ENCODE data around the gene CDH23. TPM values are rescaled to one million over a fixed set of nuclear protein-coding genes. Genes with fewer than 3 reads are reported as not detected.

Gene CDH23
- total RNA-seq, 1 experiment from 2014 or later, result 0.40 TPM

GRCh38 chr10:71815515-71816130 lies 418.9 kb downstream of the CDH23 start:
- no peak for DNase-seq (ENCODE audit: low read depth)

- no peak for DNase-seq (ENCODE audit: low read depth)
These were observed 419.7 kb downstream of the CDH23 start for GRCh38 chr10:71816421-71816851.

- DNase-seq (ENCODE audit: low read depth), result no peak
These were observed 420.4 kb downstream of the CDH23 start for GRCh38 chr10:71816936-71817618.

GRCh38 chr10:71817831-71818655 lies 421.3 kb downstream of the CDH23 start:
- no peak for DNase-seq (ENCODE audit: low read depth)

GRCh38 chr10:71818674-71819260 lies 422.0 kb downstream of the CDH23 start:
- DNase-seq (ENCODE audit: low read depth), result no peak

GRCh38 chr10:71819441-71819861 lies 422.7 kb downstream of the CDH23 start:
- no peak for DNase-seq (ENCODE audit: low read depth)

- DNase-seq (ENCODE audit: low read depth), result no peak
These were observed 423.3 kb downstream of the CDH23 start for GRCh38 chr10:71819985-71820384.

GRCh38 chr10:71820966-71821365 lies 424.2 kb downstream of the CDH23 start:
- no peak for DNase-seq (ENCODE audit: low read depth)

- DNase-seq (ENCODE audit: low read depth), result no peak
These were observed 425.4 kb downstream of the CDH23 start for GRCh38 chr10:71821909-71822763.

- no peak for DNase-seq (ENCODE audit: low read depth)
These were observed 426.6 kb downstream of the CDH23 start for GRCh38 chr10:71823356-71823755.

- DNase-seq (ENCODE audit: low read depth), result no peak
These were observed 427.6 kb downstream of the CDH23 start for GRCh38 chr10:71824333-71824732.

- DNase-seq (ENCODE audit: low read depth), result no peak
These were observed 428.5 kb downstream of the CDH23 start for GRCh38 chr10:71825217-71825616.

- DNase-seq (ENCODE audit: low read depth), result no peak
These were observed 431.1 kb downstream of the CDH23 start for GRCh38 chr10:71827852-71828251.

- no peak for DNase-seq (ENCODE audit: low read depth)
These were observed 432.0 kb downstream of the CDH23 start for GRCh38 chr10:71828702-71829101.

- DNase-seq (ENCODE audit: low read depth), result no peak
These were observed 432.5 kb downstream of the CDH23 start for GRCh38 chr10:71829171-71829570.

GRCh38 chr10:71829896-71830295 lies 433.2 kb downstream of the CDH23 start:
- DNase-seq (ENCODE audit: low read depth), result no peak

GRCh38 chr10:71830726-71831125 lies 434.0 kb downstream of the CDH23 start:
- DNase-seq (ENCODE audit: low read depth), result no peak

GRCh38 chr10:71831646-71832552 lies 435.2 kb downstream of the CDH23 start:
- DNase-seq (ENCODE audit: low read depth), result peak; percentile 59

GRCh38 chr10:71832967-71833366 lies 436.2 kb downstream of the CDH23 start:
- no peak for DNase-seq (ENCODE audit: low read depth)
